ENCODE results near the gene CYP24A1. TPM values are rescaled to one million over a fixed set of nuclear protein-coding genes. Genes with fewer than 3 reads are reported as not detected.

CYP24A1 gene
- total RNA-seq, 4 donors from 2014 or later = 0.20 TPM; not detected in 3

- in situ Hi-C loops (cut with MboI; ENCODE audit: low sequenced_read_pairs in 4 of 4) = loop anchor here in 2 of 4 donors (25.0 kb wide), 2 partner anchors 526 to 551 kb away; no protein-coding TSS in a partner anchor
- DNase-seq (no peak), ATAC-seq (no peak)
- Histone ChIP-seq H3K4me3 (no peak overlapping the region), H3K27me3 (no peaks in the 10 kb centered on the region), H3K9me3 (no peaks in the 10 kb centered on the region), H3K27ac (no peak overlapping the region), H3K4me1 (no peaks in the 10 kb centered on the region), H3K36me3 (no peaks in the 10 kb centered on the region)
- intact Hi-C loops (cut with DNase I; ENCODE audit: low total_unique reads) = no loop called here
- TF ChIP-seq POLR2A (IDR thresholded peaks at IDR 0.05) (no peak), CTCF (IDR thresholded peaks at IDR 0.05 in 4 of 5, conservative IDR thresholded peaks at IDR 0.05 in 1 of 5) (no peak)
Observed at GRCh38 chr20:54111460-54111859, 62.3 kb downstream of the CYP24A1 start.

GRCh38 chr20:54110457-54110856, 63.3 kb downstream of the CYP24A1 start:
- H3K4me1 ChIP-seq = no peaks in the 10 kb centered on the region
- TF ChIP-seq POLR2A (IDR thresholded peaks at IDR 0.05) = no peak
- no peak for TF ChIP-seq CTCF (IDR thresholded peaks at IDR 0.05 in 4 of 5, conservative IDR thresholded peaks at IDR 0.05 in 1 of 5)
- no peak for ATAC-seq
- no peak for DNase-seq
- no peaks in the 10 kb centered on the region for H3K36me3 ChIP-seq
- no peaks in the 10 kb centered on the region for H3K9me3 ChIP-seq
- in situ Hi-C loops (cut with MboI; ENCODE audit: low sequenced_read_pairs in 4 of 4) = loop anchor here in 2 of 4 donors (25.0 kb wide), 2 partner anchors 527 to 552 kb away; no protein-coding TSS in a partner anchor
- H3K27me3 ChIP-seq = no peaks in the 10 kb centered on the region
- intact Hi-C loops (cut with DNase I; ENCODE audit: low total_unique reads) = no loop called here
- H3K27ac ChIP-seq = no peak overlapping the region
- no peak overlapping the region for H3K4me3 ChIP-seq

- Histone ChIP-seq H3K9me3 (no peaks in the 10 kb centered on the region), H3K27ac (no peak overlapping the region), H3K4me3 (no peak overlapping the region), H3K36me3 (no peaks in the 10 kb centered on the region), H3K27me3 (no peaks in the 10 kb centered on the region), H3K4me1 (no peaks in the 10 kb centered on the region)
- DNase-seq (no peak), ATAC-seq (no peak)
- in situ Hi-C loops (cut with MboI; ENCODE audit: low sequenced_read_pairs in 4 of 4) (loop anchor here in 2 of 4 donors (25.0 kb wide), 2 partner anchors 527 to 552 kb away; no protein-coding TSS in a partner anchor), intact Hi-C loops (cut with DNase I; ENCODE audit: low total_unique reads) (no loop called here)
- no peak for TF ChIP-seq POLR2A (IDR thresholded peaks at IDR 0.05)
- TF ChIP-seq CTCF (IDR thresholded peaks at IDR 0.05 in 4 of 5, conservative IDR thresholded peaks at IDR 0.05 in 1 of 5) = no peak
Observed at GRCh38 chr20:54110041-54110440, 63.7 kb downstream of the CYP24A1 start.

GRCh38 chr20:54108817-54109216, 65.0 kb downstream of the CYP24A1 start:
- no peak for ATAC-seq
- no peaks in the 10 kb centered on the region for H3K36me3 ChIP-seq
- H3K27me3 ChIP-seq = no peaks in the 10 kb centered on the region
- H3K4me1 ChIP-seq = no peaks in the 10 kb centered on the region
- intact Hi-C loops (cut with DNase I; ENCODE audit: low total_unique reads) (no loop called here), in situ Hi-C loops (cut with MboI; ENCODE audit: low sequenced_read_pairs in 4 of 4) (loop anchor here in 3 of 4 donors (10.0 to 25.0 kb wide), 3 partner anchors 86 to 553 kb away; no protein-coding TSS in a partner anchor)
- no peak overlapping the region for H3K4me3 ChIP-seq
- TF ChIP-seq CTCF (IDR thresholded peaks at IDR 0.05 in 4 of 5, conservative IDR thresholded peaks at IDR 0.05 in 1 of 5) (no peak), POLR2A (IDR thresholded peaks at IDR 0.05) (no peak)
- no peak overlapping the region for H3K27ac ChIP-seq
- no peaks in the 10 kb centered on the region for H3K9me3 ChIP-seq
- no peak for DNase-seq

- no peak for DNase-seq
- H3K27ac ChIP-seq = no peak overlapping the region
- in situ Hi-C loops (cut with MboI; ENCODE audit: low sequenced_read_pairs in 4 of 4) = loop anchor here in 3 of 4 donors (10.0 to 25.0 kb wide), 3 partner anchors 87 to 554 kb away; no protein-coding TSS in a partner anchor
- intact Hi-C loops (cut with DNase I; ENCODE audit: low total_unique reads) = no loop called here
- no peaks in the 10 kb centered on the region for H3K36me3 ChIP-seq
- no peaks in the 10 kb centered on the region for H3K9me3 ChIP-seq
- H3K4me3 ChIP-seq = no peak overlapping the region
- TF ChIP-seq POLR2A (IDR thresholded peaks at IDR 0.05) (no peak), CTCF (IDR thresholded peaks at IDR 0.05 in 4 of 5, conservative IDR thresholded peaks at IDR 0.05 in 1 of 5) (no peak)
- ATAC-seq = no peak
- H3K4me1 ChIP-seq = no peaks in the 10 kb centered on the region
- H3K27me3 ChIP-seq = no peaks in the 10 kb centered on the region
Observed at GRCh38 chr20:54108326-54108642, 65.5 kb downstream of the CYP24A1 start.
